GM12873 (cell line): Measurements from ENCODE around the gene EHBP1L1.

Experiments
- CTCF ChIP-seq: IDR thresholded peaks from 2 replicates; pipeline ENCODE4 v1.5.1; 2012; ENCODE audit warnings: low read depth, mild to moderate bottlenecking, moderate library complexity, low read length, control low read depth; ENCODE audit not compliant: insufficient read depth; ENCODE audit errors: missing control alignments

Gene EHBP1L1

DNA sequence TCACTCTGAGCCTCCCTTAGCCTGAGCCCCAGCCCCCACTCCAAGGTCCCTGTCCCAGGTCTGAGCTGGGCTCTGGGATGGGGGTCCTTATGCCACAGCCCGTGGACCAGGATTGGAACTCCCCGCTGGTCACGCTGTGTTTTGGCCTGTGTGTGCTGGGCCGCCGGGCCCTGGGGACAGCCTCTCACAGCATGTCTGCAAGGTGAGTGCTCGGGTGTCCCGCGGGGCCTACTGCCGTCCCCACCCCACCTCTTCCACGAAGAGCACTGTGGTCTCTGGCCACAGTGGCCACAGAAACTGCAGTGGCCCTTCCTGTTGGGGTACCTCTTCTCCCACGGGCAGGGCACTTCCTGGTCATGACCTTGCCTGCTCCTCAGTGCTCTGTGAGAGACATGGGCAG lies 58.6 kb downstream of the EHBP1L1 start:
- no peak for TF ChIP-seq CTCF

- TF ChIP-seq CTCF = no peak
These were observed 59.3 kb downstream of the EHBP1L1 start for GRCh38 chr11:65634905-65635731.

DNA sequence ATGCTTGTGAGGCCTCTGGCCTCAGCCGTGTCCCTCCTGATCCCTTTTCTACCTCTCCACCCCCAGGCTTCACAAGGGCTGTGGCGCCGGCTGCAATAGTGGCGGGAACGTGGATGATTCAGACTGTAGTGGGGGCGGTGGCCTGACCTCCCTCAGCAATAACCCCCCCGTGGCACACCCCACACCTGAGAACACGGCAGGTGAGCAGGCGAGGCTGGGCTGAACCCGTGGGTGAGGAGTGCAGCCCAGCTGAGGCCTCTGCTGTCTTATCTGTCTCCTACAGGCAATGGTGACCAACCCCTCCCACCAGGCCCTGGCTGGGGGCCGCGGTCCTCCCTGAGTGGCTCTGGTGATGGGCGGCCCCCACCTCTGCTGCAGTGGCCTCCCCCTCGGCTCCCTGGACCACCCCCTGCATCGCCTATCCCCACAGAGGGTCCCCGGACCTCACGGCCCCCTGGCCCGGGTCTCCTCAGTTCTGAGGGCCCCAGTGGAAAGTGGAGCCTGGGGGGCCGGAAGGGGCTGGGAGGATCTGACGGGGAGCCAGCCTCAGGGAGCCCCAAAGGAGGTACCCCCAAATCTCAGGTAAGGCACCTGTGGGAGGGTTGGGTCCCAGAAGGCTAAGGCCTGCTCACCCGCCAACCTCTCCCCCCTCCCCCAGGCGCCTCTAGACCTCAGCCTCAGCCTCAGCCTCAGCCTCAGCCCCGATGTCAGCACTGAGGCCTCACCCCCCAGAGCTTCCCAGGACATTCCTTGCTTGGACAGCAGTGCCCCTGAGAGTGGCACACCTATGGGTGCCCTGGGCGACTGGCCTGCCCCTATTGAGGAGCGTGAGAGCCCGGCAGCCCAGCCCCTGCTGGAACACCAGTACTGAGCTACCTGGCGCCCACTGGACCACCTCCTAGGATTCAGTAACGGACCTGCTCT lies 60.5 kb downstream of the EHBP1L1 start:
- TF ChIP-seq CTCF = no peak

- no peak for TF ChIP-seq CTCF
These were observed 61.2 kb downstream of the EHBP1L1 start for GRCh38 chr11:65637032-65637557.

- peak; percentile 30 for TF ChIP-seq CTCF
These were observed 62.1 kb downstream of the EHBP1L1 start, which contains the start of gene SIPA1 for GRCh38 chr11:65637794-65638419. Gene SIPA1, plus strand, starts transcription at chr11:65638101. Its CDS starts 2,821 bp downstream, at chr11:65640922.

DNA sequence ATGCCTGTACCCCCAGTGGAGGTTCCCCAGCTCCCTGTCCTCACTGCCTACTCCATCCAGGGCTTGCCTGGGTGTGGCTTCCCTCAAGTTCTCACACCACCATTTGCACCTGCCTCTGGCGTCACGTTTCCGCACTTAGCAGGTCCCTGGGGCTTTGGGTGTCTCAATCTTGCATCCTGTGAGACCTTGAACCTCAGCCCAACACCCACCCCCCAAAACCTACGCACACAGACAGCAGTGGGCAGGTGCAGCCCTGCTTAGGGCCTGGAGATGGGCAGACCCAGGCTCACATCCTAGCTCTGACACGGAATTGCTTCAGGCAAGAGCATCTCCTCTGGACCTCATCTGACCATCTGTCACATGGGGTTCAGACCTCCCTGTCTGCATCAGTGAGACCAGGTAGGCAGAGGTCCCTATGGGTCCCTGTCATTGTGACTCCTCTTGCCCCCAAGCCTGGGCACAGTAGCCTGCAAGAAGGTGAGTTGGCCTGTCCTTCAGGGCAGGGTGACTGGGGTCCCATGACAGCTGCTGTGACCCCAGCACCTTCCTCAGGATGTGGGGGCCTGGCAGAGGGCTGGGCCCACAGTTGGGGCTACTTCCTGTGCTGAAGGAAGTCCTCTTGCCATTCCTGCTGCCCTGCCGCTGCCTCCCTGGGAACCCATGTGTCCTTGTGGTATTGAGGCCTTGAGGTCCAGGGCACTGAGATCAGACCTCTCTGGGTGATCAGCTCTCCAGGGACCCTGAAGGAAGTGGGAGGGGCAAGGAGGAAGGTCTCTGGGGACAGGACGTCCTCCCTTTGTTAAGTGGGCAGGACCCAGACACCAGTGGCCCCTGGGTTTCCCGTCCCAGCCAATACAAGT lies 64.0 kb downstream of the EHBP1L1 start:
- no peak for TF ChIP-seq CTCF
